WTC11 (cell line): ENCODE measurements around the gene SLC17A8. TPM values are rescaled to one million over a fixed set of nuclear protein-coding genes. Genes with fewer than 3 reads are reported as not detected.

Experiments used
- ATAC-seq: fragments of 200-7000 bp; cut with Tn5 transposase; 2 replicates; pipeline ENCODE4 v1.10.0; 2021; ENCODE audit warnings: mild to moderate bottlenecking, moderate library complexity
- CTCF ChIA-PET: fragments of 300-600 bp; sonication (Branson Sonifier 250); formaldehyde crosslinking; loops from one replicate; lab custom pipeline; 2021; ENCODE audit warnings: antibody characterized with exemption; lab: Charles Lee
- POLR2A ChIA-PET: fragments of 350-600 bp; sonication (Branson Sonifier 250); formaldehyde crosslinking; loops from one replicate; lab custom pipeline; 2021; ENCODE audit warnings: antibody characterized with exemption; lab: Charles Lee
- DNase-seq: peaks from one replicate; pipeline ENCODE4 v3.0.0; 2021; ENCODE audit warnings: low spot score
- H3K27ac Mint-ChIP-seq: 2 replicates; pipeline ENCODE4 v1.8.0; 2021; ENCODE audit warnings: mixed read lengths
- H3K27me3 Mint-ChIP-seq: 2 replicates; pipeline ENCODE4 v1.8.0; 2021; ENCODE audit warnings: low read depth, mild to moderate bottlenecking, moderate library complexity, mixed read lengths
- H3K36me3 Mint-ChIP-seq: 2 replicates; pipeline ENCODE4 v1.8.0; 2021; ENCODE audit warnings: mixed read lengths
- H3K4me1 Mint-ChIP-seq: 2 replicates; pipeline ENCODE4 v1.8.0; 2022; ENCODE audit warnings: mixed read lengths
- H3K4me3 Mint-ChIP-seq: 2 replicates; pipeline ENCODE4 v1.8.0; 2021; ENCODE audit warnings: mild to moderate bottlenecking, moderate library complexity, mixed read lengths
- H3K9me3 Mint-ChIP-seq: 2 replicates; pipeline ENCODE4 v1.8.0; 2021; ENCODE audit warnings: mixed read lengths
- ATF2 ChIP-seq: sonication (generic); formaldehyde crosslinking; IDR thresholded peaks from 2 replicates; pipeline ENCODE4 v1.8.1; 2022; ENCODE audit warnings: low read depth, missing genetic modification reagents, borderline replicate concordance
- CBFB ChIP-seq: sonication (generic); formaldehyde crosslinking; IDR thresholded peaks from 2 replicates; pipeline ENCODE4 v1.8.1; 2022; ENCODE audit warnings: mild to moderate bottlenecking, low read depth, missing genetic modification reagents
- CDX4 ChIP-seq: fragments of 250-450 bp; sonication (Bioruptor Pico); IDR thresholded peaks from 2 replicates; pipeline ENCODE4 v1.9.0; 2021; ENCODE audit warnings: moderate library complexity, mild to moderate bottlenecking, inconsistent platforms, borderline replicate concordance
- ELF4 ChIP-seq: sonication (generic); formaldehyde crosslinking; IDR thresholded peaks from 2 replicates; pipeline ENCODE4 v1.8.1; 2022; ENCODE audit warnings: low read depth, mild to moderate bottlenecking, moderate library complexity, missing genetic modification reagents
- FOXJ3 ChIP-seq: sonication (generic); formaldehyde crosslinking; IDR thresholded peaks from 2 replicates; pipeline ENCODE4 v1.9.0; 2021; ENCODE audit warnings: missing genetic modification reagents, mild to moderate bottlenecking, borderline replicate concordance
- FOXP4 ChIP-seq: sonication (generic); formaldehyde crosslinking; IDR thresholded peaks from 2 replicates; pipeline ENCODE4 v1.8.0; 2022; ENCODE audit warnings: mild to moderate bottlenecking, missing genetic modification reagents
- GABPB1 ChIP-seq: sonication (generic); formaldehyde crosslinking; IDR thresholded peaks from 2 replicates; pipeline ENCODE4 v1.8.1; 2023; ENCODE audit warnings: mild to moderate bottlenecking, missing genetic modification reagents
- GRHL2 ChIP-seq: fragments of 250-450 bp; sonication (Bioruptor Pico); IDR thresholded peaks from 2 replicates; pipeline ENCODE4 v1.8.0; 2022; ENCODE audit warnings: mild to moderate bottlenecking, moderate library complexity; ENCODE audit not compliant: insufficient replicate concordance, severe bottlenecking
- HMGA2 ChIP-seq: fragments of 250-450 bp; sonication (Bioruptor Pico); IDR thresholded peaks from 2 replicates; pipeline ENCODE4 v1.4.0; 2021; ENCODE audit warnings: mild to moderate bottlenecking, moderate library complexity
- HMGXB4 ChIP-seq: sonication (generic); formaldehyde crosslinking; IDR thresholded peaks from 2 replicates; pipeline ENCODE4 v1.8.1; 2023; ENCODE audit warnings: mild to moderate bottlenecking, moderate library complexity, missing genetic modification reagents
- IRF2 ChIP-seq: sonication (generic); formaldehyde crosslinking; IDR thresholded peaks from 2 replicates; pipeline ENCODE4 v1.8.0; 2022; ENCODE audit warnings: low read depth, missing genetic modification reagents, borderline replicate concordance
- JAZF1 ChIP-seq: fragments of 250-450 bp; sonication (Bioruptor Pico); IDR thresholded peaks from 2 replicates; pipeline ENCODE4 v1.9.0; 2021; ENCODE audit warnings: moderate library complexity, mild to moderate bottlenecking, inconsistent platforms
- MAX ChIP-seq: sonication (generic); formaldehyde crosslinking; IDR thresholded peaks from 2 replicates; pipeline ENCODE4 v1.8.0; 2022; ENCODE audit warnings: mild to moderate bottlenecking, missing genetic modification reagents
- SP1 ChIP-seq: sonication (generic); formaldehyde crosslinking; conservative IDR thresholded peaks from 2 replicates; pipeline ENCODE4 v1.8.1; 2022; ENCODE audit warnings: missing genetic modification reagents
- STAT6 ChIP-seq: sonication (generic); formaldehyde crosslinking; conservative IDR thresholded peaks from 2 replicates; pipeline ENCODE4 v1.8.1; 2023; ENCODE audit warnings: mild to moderate bottlenecking, low read depth, missing genetic modification reagents, moderate library complexity
- TP53 ChIP-seq: sonication (generic); formaldehyde crosslinking; IDR thresholded peaks from 2 replicates; pipeline ENCODE4 v1.8.1; 2023; ENCODE audit warnings: mild to moderate bottlenecking, missing genetic modification reagents
- ZBTB21 ChIP-seq: sonication (generic); formaldehyde crosslinking; IDR thresholded peaks from 2 replicates; pipeline ENCODE4 v1.8.1; 2023; ENCODE audit warnings: mild to moderate bottlenecking, missing genetic modification reagents, borderline replicate concordance
- ZBTB43 ChIP-seq: sonication (generic); formaldehyde crosslinking; IDR thresholded peaks from 2 replicates; pipeline ENCODE4 v1.8.1; 2023; ENCODE audit warnings: mild to moderate bottlenecking, missing genetic modification reagents
- ZMAT4 ChIP-seq: fragments of 250-450 bp; sonication (Bioruptor Pico); IDR thresholded peaks from 2 replicates; pipeline ENCODE4 v1.9.0; 2021; ENCODE audit warnings: mild to moderate bottlenecking
- ZNF263 ChIP-seq: sonication (generic); formaldehyde crosslinking; IDR thresholded peaks from 2 replicates; pipeline ENCODE4 v1.8.1; 2022; ENCODE audit warnings: low read depth, mild to moderate bottlenecking, moderate library complexity, missing genetic modification reagents
- ZNF416 ChIP-seq: fragments of 250-450 bp; sonication (Bioruptor Pico); IDR thresholded peaks from 2 replicates; pipeline ENCODE4 v1.9.0; 2021; ENCODE audit warnings: mild to moderate bottlenecking, inconsistent platforms
- ZNF423 ChIP-seq: fragments of 250-450 bp; sonication (Bioruptor Pico); IDR thresholded peaks from 2 replicates; pipeline ENCODE4 v2.1.2; 2022; ENCODE audit warnings: mild to moderate bottlenecking, moderate library complexity
- ZNF425 ChIP-seq: fragments of 250-450 bp; sonication (Bioruptor Pico); conservative IDR thresholded peaks from 2 replicates; pipeline ENCODE4 v1.9.0; 2021; ENCODE audit warnings: mild to moderate bottlenecking
- ZNF671 ChIP-seq: fragments of 250-450 bp; sonication (Bioruptor Pico); IDR thresholded peaks from 2 replicates; pipeline ENCODE4 v1.8.0; 2021; ENCODE audit warnings: mild to moderate bottlenecking
- total RNA-seq: library from RNA; stranded (reverse); gene quantifications from 3 replicates; pipeline ENCODE4 v1.2.3, GENCODE V29; 2021

Gene SLC17A8
- total RNA-seq, 1 experiment from 2014 or later, result 0.26 TPM

- TF ChIP-seq IRF2 (no peak), JAZF1 (CRISPR knock-in tag) (no peak), ZBTB43 (CRISPR knock-in tag) (no peak), CBFB (CRISPR knock-in tag) (no peak), SP1 (CRISPR knock-in tag) (no peak), GABPB1 (CRISPR knock-in tag) (no peak), STAT6 (CRISPR knock-in tag) (no peak), ZNF671 (CRISPR knock-in tag) (no peak), ZNF423 (CRISPR knock-in tag) (no peak), ZNF416 (CRISPR knock-in tag) (no peak), CDX4 (no peak), ZBTB21 (CRISPR knock-in tag) (no peak), GRHL2 (CRISPR knock-in tag) (no peak), ZMAT4 (CRISPR knock-in tag) (no peak), ZNF263 (CRISPR knock-in tag) (no peak), MAX (CRISPR knock-in tag) (no peak), ELF4 (no peak)
- DNase-seq (no peak), ATAC-seq (no peak)
- ChIA-PET POLR2A (no interaction called here), CTCF (interaction anchor here (7.4 kb wide), 1 partner anchor 46 kb away, joined by 104 read pairs; no protein-coding TSS in a partner anchor)
- Mint-ChIP-seq H3K27me3 (no peaks in the 10 kb centered on the region; the same call in 1 of the 2 replicates), H3K4me1 (peaks cover 24% of the 10 kb centered on the region), H3K36me3 (no peaks in the 10 kb centered on the region), H3K4me3 (no peak overlapping the region), H3K27ac (no peak overlapping the region), H3K9me3 (no peaks in the 10 kb centered on the region)
These were observed 2.4 kb downstream of the SLC17A8 start for GRCh38 chr12:100359248-100359647.

GRCh38 chr12:100359822-100360221 lies 2.9 kb downstream of the SLC17A8 start:
- DNase-seq, result no peak
- H3K9me3 Mint-ChIP-seq, result no peaks in the 10 kb centered on the region
- ChIA-PET POLR2A (no interaction called here), CTCF (interaction anchor here (1.1 to 7.4 kb wide), 2 partner anchors 45 to 312 kb away, joined by 4 to 104 read pairs; no protein-coding TSS in a partner anchor)
- H3K4me1 Mint-ChIP-seq, result peaks cover 24% of the 10 kb centered on the region
- no peak overlapping the region for H3K4me3 Mint-ChIP-seq
- no peaks in the 10 kb centered on the region; the same call in 1 of the 2 replicates for H3K27me3 Mint-ChIP-seq
- ATAC-seq, result no peak
- H3K27ac Mint-ChIP-seq, result no peak overlapping the region
- no peaks in the 10 kb centered on the region for H3K36me3 Mint-ChIP-seq
- TF ChIP-seq ZNF425 (CRISPR knock-in tag) (no peak), FOXJ3 (CRISPR knock-in tag) (no peak), ATF2 (CRISPR knock-in tag) (no peak), HMGXB4 (CRISPR knock-in tag) (no peak), TP53 (no peak), FOXP4 (CRISPR knock-in tag) (no peak), HMGA2 (CRISPR knock-in tag) (no peak)
